NOMO-1 treated with DMSO at 0.1 percent for 48 hours (cell line): ENCODE measurements around the gene PGBD5.

Source experiments
- DNase-seq: peaks from one replicate; lab custom pipeline; 2025; ENCODE audit not compliant: unreplicated experiment; lab: John Stamatoyannopoulos, UW

The PGBD5 gene

DNA sequence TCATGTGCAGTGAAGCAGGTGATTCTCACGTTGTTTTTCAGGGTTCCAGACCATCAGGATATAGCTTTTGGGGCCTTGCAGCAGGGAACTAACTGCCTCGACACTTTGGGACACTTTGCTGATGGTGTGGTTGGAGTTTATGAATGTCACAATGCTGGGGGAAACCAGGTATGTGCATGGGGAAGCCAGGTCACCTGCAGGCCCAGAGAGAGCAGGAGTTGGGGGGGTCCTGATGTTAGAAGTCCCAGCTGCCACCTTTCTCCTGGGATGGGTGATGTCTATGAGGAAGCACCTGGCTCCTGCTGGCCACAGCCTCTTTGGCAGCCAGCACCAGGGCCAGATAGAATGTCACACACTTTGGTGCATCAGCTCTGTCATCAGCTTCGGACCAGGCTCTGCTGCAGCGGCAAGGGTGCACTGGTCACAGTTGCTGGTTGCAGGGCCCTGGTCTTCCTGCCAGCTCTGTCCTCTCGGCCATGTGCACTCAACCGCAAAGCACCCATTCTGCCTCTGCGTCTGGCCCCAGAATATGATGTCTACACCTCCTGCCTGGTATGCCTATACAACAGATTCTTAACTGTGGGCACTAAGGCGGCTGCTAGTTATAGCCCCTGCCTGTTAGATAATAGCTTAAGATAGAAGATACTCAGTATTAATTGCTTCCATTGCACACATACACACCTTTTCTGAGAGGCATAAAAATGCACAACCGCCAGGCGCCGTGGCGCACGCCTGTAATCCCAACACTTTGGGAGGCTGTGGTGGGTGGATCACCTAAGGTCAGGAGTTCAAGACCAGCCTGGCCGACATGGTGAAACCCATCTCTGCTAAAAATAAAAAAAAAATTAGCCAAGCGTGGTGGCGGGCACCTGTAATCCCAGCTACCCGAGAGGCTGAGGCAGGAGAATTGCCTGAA is 160.7 kb downstream of the PGBD5 start:
- DNase-seq = no peak
